Measurements from ENCODE around the gene TMEM232.

DNA sequence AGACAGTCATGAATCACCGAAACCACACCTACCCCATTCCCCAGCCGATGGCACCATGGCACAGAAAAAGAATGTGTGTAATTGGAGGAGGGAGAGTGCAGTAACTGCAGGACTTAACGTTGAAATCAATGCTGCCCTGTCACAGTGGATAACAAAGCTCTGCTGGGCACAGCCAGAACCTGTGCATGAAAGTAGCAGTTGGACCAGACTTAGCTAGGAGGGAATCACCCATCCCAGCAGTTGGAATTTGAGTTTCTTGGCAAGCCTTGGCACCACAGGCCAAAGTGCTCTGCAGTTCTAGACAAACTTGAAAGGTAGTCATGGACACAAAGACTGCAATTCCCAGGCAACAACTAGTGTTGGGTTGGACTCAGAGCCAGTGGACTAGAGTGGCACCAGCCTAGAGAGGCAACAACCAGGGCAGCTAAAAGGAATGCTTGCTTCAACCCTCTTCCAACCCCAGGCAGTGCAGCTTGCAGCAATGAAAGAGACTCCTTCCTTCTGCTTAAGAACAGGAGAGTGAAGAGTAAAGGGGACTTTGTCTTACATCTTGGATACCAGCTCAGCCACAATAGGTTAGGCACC lies 19.1 kb downstream of the TMEM232 start:
- no peak for TF ChIP-seq POLR2A (IDR thresholded peaks at IDR 0.05; ENCODE audit: low read length)
- TF ChIP-seq GATA1 (IDR thresholded peaks at IDR 0.05; ENCODE audit: low read depth, low read length) = no peak

Data from erythroblast (primary cell).